HT1080 (cell line): ENCODE measurements around the gene TMEM121. TPM values are rescaled to one million over a fixed set of nuclear protein-coding genes. Genes with fewer than 3 reads are reported as not detected.

Experiments
- DNase-seq: peaks from one replicate; pipeline ENCODE4 v3.0.0-alpha.2; 2015; ENCODE audit warnings: low read depth
- total RNA-seq: library from RNA; depleted of rRNA; stranded (reverse); fragments of >200 nt; shearing (Covaris generic); gene quantifications from 2 replicates; pipeline ENCODE4 v1.2.3, GENCODE V29; 2014

TMEM121 gene
- total RNA-seq, 1 experiment from 2014 or later: 4.4 TPM

DNA sequence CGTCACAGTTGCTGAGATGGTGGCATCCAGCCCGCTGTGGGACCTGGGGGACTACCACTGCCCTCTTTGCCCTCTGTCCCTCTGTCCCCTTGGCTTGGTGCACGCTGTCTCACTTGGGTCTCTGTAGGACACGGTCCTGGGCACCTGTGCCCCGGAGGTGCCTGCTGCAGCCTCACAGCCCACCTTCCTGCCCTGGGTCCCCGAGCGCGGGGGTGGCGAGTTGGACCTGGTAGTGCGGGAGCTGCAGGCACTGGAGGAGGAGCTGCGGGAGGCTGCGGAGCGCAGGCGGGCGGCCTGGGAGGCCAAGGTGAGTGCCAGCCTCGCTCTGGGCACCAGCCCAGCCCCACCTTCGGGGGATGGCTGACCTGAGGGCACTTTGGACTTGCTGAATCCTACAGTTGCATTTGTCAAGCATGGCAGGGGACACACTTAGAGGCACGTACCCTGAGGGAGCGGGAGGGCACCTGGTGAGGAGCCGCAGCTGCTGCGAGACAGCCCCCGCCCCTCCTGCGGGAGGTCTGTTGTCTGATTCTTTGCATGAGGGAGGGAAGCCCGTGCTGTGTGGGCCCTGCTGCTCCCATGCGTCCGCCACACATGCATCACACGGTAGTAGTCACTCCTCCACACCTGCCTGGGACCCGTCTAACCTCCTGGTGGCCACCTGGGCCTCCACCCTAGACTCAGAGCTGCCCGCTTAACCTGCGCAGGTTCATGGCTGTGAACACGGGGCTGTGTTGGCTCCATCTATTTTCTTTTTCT lies 28.5 kb upstream of the TMEM121 start:
- DNase-seq: no peak

DNA sequence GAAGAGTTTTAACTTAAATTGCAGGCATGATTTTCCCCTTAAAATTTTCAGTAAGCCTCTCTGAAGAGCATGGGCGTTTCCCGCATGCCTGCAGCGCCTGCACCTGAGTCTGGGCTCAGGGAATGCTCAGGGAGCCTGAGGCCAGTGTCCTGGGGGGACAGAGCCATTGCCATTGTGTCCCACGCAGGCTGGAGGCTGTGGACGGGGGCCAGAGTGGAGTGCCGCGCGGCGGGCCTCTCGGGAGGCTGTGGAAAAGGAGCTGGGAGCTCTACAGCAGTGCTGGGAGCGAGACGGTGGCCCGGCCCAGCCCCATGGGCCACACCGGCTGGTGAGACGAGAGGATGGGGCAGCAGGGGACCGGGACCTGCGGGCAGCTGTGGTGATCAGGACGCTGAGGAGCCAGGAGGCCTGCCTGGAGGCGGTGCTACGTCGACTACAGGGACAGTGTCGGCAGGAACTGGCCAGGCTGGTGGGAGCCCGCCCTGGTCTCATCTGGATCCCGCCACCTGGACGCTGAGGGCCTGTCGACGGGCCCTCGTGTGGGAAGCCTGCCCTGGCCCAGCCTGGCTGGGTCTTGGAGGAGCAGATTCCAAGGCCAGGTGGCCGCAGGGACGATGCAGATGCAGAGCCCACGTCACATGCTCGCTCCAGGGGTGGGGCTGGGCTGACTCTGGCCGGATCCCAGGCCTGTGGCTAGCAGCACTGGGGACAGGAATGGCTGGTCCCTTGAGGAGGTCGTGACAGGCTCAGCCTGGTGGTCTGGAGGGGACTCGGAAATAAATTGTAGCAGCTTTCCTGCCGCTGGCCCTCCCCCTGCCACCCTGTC lies 27.7 kb upstream of the TMEM121 start:
- no peak for DNase-seq

DNA sequence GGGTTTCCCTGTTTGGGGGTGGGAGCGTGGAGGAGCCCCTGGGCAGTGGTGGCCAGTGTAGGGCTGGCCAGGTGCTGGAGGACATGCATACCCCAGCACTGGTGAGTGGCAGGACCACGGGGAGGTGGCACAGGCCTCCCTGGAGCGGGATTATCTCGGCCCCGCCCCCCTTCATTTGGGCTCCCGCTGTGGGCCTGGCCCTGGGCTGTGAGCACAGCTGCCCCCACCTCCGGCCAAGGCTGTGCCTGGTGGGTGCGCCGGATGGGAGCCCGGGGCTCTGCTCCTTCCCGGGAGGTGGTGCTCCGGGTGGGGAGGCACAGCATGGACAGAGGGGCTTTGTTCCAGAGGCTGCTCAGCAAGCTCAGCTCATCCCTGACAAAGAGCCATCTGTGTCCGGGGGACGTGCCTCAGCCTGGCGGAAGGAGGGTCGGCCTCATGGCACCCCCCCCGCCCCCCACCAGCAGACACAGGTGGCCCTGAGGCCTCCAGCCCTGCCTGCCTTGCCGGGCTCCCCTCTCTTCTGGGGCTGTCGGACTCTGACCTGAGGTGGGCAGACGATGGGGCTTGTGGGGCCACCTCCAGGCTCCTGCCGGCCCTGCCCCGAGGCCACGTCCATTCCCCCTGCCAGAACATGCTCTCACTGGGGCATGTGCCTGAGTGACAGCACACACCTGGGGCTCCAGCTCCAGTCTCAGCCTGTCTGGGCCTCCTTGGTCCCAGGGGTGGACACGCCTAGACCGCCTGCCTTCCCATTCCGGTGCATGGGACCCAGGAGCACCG lies 26.9 kb upstream of the TMEM121 start:
- DNase-seq: no peak

GRCh38 chr14:105500036-105500725 lies 26.2 kb upstream of the TMEM121 start:
- DNase-seq: no peak

GRCh38 chr14:105500726-105501101 lies 25.7 kb upstream of the TMEM121 start:
- no peak for DNase-seq

DNA sequence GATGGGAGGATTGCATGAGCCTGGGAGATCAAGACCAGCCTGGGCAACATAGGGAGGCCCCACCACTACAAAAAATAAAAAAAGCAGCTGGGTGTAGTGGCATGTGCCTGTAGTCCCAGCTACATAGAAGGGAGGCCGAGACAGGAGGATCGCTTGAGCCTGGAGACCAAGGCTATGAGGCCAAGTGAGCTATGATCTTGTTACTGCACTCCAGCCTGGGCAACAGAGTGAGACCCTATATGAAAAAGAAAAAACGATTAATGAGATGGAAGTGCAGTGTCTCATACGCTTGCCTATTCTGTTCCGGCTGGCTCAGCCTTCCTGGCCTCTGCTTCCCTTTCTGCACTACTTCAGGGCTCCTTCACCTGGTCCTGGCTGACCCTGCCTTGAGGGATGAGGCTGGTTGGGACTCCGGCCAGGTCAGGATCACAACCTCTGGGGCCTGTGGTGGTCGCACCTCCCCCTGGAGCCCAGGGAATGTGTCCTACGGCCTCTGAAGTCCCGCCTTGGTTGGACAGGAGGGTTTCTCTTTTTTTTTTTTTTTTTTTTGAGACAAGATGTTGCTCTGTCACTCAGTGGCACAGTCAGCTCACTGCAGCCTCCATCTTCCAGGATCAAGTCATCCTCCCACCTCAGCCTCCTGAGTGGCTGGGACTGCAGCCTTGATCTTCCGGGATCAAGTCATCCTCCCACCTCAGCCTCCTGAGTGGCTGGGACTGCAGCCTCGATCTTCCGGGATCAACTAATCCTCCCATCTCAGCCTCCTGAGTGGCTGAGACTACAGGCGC lies 24.7 kb upstream of the TMEM121 start:
- no peak for DNase-seq

DNA sequence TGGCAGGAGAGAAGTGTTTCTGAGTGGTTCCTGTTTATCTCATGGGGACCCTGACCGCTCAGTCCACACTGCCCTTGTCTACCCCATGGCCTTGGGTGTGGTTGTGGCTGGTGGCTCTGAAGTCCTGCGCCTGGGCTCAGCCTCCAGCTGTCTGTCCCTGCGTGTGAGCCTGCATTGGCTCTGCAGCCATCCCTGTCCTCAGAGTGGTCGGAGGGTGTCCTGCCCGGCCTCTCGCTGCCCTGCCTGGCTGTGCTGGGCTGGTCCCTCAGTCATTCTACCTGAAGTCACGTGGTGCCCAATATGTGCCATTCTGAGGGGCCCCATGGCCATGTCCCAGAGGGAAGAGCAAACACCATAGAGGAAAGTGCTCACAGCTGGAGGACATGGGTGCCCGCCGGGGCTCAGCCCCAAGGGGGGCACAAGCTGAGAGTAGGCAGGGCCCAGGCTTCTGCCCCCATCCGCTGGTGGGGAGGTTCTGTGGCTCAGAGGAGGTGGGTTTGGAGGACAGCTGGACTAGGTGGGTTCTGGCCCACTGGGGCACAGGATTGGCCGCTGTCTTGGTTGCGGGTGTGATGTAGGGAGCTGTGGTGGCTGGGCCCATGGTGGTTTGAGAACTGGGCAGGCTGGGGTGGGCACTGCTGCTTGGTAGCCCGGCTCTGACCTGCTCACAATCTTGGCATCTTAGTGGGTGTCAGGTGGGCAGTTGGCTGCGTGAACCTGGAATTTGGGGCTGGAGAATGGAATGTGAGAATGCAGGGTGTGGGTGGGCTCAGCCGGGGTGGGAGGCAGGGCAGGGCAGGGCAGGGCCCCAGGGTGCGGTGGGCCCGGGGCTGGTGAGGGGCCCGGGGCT lies 23.7 kb upstream of the TMEM121 start:
- no peak for DNase-seq

- no peak for DNase-seq
Observed at GRCh38 chr14:105503296-105503640, 23.1 kb upstream of the TMEM121 start.

- no peak for DNase-seq
Observed at GRCh38 chr14:105503935-105504692, 22.3 kb upstream of the TMEM121 start.

- DNase-seq: no peak
Observed at GRCh38 chr14:105505101-105505500, 21.3 kb upstream of the TMEM121 start.

DNA sequence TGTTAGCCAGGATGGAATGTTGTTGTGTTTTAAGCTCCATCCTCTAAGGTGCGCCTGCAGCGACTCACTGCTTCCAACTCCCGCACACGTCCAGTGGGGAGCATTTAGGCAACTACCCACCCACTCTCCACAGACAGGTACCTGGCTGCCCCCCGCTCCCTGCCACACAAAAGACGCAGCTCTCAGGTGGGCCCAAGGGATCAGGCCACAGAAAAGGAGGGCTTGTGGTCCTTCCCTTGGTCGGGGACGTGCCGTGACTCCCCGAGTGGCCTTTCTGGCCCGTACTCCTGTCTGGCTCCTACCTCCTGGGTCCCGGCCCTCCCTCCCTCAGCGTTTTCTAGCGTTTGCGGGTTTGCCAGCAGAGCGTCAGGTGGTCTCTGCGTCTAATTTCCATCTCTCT lies 19.1 kb upstream of the TMEM121 start:
- no peak for DNase-seq

GRCh38 chr14:105508069-105508468 lies 18.3 kb upstream of the TMEM121 start:
- no peak for DNase-seq

DNA sequence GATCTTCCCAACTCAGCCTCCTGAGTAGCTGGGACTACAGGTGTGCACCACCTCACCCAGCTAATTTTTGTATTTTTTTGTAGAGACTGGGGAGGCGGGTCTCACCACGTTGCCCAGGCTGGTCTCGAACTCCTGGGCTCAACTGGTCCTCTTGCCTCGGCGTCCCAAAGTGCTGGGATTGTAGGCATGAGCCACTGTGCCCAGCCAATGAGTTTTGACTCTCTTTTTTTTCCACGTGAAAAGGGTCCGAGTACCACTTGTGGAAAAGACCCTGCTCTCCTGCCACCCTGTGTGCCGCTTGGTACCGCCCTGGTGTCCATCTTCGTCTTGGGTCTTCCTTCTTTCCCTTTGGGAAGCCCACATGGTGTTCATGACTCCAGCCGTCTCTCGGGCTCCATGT lies 17.8 kb upstream of the TMEM121 start:
- no peak for DNase-seq

DNA sequence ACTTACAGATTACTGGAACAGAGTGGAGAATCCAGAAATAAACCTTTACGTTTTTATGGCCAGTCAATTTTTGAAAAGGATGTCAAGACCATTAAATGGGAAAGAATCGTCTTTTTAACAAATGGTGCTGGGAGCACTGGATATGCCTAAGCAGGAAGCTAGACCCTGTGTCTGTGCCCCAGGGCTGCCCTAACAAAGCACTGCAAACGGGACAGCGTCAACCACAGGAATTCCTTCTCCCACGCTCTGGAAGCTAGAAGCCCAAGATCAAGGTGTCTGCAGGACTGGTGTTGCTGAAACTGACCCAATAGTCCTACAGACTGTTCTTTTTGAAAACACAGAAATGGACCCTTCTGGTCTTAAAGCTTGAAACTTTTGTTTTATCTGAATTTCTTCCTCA lies 9.3 kb upstream of the TMEM121 start:
- no peak for DNase-seq

GRCh38 chr14:105519946-105520698 lies 6.3 kb upstream of the TMEM121 start:
- DNase-seq: no peak

DNA sequence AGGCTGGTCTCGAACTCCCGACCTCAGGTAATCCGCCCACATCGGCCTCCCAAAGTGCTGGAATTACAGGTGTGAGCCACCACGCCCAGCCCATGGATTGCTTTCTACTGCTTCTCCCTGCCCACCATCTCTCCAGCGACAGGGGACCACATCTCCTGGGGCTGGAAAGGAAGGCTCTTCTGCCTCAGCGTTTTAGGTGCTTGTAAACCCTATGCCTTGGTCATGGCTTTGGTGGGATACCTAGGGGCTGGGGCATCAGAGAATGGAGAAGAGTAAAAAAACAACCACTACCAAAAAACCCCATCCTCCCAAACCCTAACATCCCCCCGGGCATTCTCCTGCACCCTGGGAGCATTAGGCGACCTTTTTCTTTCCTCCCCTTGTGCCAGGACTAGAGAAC lies 1.1 kb upstream of the TMEM121 start:
- no peak for DNase-seq

GRCh38 chr14:105526776-105527380 lies 495 bp downstream of the TMEM121 start:
- DNase-seq: no peak

- DNase-seq: no peak
Observed at GRCh38 chr14:105527381-105527825, 1.0 kb downstream of the TMEM121 start.
